Esophagus mucosa (tissue), 1 donor: ENCODE results near the gene ERCC8. TPM values are rescaled to one million over a fixed set of nuclear protein-coding genes. Genes with fewer than 3 reads are reported as not detected.
"Not testable (repeated sequence)": the region's sequence is repeated elsewhere in the genome, so short reads cannot be mapped to it uniquely, and the experiment has no call there.

Experiments used
- ATAC-seq: fragments of 200-7000 bp; cut with Tn5 transposase; one replicate; pipeline ENCODE4 v1.9.1; 2020
- total RNA-seq: library from RNA; stranded (reverse); gene quantifications from one replicate; pipeline ENCODE4 v1.2.4, GENCODE V29; 2023
- donor health status: DM: yes; HTN: yes; CAD: no.

Gene ERCC8, protein sequence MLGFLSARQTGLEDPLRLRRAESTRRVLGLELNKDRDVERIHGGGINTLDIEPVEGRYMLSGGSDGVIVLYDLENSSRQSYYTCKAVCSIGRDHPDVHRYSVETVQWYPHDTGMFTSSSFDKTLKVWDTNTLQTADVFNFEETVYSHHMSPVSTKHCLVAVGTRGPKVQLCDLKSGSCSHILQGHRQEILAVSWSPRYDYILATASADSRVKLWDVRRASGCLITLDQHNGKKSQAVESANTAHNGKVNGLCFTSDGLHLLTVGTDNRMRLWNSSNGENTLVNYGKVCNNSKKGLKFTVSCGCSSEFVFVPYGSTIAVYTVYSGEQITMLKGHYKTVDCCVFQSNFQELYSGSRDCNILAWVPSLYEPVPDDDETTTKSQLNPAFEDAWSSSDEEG
- total RNA-seq, result 8.5 TPM

DNA sequence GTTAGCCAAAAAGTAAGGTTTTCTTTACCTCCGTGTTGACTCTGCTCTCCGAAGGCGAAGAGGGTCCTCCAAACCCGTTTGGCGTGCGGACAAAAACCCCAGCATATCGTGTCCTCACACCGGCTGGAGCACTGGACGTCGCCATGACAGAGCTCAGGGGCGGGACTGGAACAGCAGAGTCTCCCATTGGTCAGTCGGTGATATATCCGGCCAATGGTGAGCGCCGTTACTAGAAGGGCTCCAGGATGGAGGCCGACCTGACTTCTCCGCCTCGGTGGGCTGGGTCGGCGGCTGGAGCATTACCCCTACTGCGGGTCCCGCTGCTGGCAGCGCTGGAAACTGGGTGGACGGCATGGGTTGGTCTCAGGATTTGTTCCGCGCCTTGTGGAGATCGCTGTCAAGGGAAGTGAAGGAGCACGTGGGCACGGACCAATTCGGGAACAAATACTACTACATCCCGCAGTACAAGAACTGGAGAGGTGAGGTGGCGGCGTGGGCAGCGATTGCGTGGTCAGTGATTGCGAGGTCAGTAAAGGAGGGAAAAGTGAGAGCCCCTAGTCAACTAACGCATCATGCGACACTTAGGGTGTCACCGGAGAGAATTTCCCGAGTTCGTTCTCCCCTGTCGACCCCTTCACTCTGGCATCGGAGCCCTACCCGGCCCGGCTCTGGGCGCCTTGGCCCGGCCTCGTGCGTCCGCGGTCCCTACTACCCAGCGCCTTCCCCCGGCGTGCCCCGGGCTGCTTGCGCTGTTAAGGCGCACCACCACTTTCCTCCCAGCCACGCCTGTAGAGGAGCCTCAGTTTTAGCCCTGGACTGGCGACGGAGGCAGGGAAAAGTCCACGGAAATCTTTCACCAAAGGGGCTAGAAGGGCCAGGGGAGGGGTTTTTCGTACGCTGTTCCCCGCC, at the start of gene ERCC8, which contains the start of gene NDUFAF2:
ERCC8 (minus strand) TSS at position 167 of the 909 bp plus-strand sequence; CDS start at position 105, 62 bp downstream.
NDUFAF2 (plus strand) TSS at position 302 of the 909 bp plus-strand sequence; CDS start at position 353, 51 bp downstream.
- ATAC-seq, result peak; percentile 99

DNA sequence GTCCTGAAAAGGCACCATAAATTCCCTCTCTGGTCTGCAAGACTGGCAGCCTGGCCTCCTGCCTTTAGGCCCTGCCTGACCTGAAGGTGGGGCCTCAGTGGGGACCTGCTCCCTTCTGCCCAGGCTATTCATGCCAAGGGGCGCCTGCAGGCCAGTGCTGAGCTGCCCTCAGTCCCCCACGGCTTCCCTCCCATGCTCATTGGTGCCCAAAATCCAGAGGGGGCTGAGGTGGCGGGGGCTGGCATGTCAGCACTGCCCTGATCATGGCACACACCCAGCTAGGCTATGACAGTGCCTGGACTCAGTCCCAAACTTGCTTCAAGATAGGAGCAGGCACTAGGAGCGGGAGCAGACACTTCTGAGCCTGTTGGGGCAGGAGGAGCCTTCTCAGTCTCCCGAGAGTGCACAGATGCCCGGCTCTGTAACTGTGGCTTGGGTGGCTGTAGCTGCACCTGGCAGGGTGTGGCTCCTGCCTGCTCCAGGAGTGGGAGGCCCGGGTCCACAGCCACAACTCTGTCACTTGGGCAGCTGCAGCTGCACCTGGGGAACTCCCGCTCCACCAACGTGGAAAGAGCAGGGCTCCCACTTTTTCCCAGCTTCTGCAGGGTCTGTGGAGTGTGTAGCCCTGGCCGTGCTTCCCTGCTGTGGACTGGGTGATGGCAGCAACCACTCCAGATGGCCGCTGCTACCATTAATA, 49.2 kb upstream of the ERCC8 start:
- ATAC-seq, result no peak

DNA sequence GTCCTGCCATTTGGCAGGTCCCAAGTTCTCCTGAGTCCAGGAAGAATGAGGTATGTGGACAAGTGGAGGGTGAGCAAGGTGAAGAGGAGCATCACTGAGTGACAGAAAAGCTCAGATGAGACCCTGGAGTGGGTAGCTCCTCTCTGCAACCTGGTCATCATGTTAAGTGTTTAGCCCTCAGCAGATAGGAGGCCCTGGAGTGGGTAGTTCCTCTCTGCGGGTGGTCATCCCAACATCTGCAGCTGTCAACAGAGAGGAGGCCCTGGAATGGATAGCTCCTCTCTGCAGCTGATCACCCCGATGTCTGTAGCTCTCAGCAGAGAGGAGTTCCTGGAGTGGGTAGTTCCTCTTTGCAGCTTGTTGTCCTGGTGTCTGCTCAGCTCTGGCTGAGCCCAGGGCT, 48.6 kb upstream of the ERCC8 start:
- ATAC-seq, result no peak

DNA sequence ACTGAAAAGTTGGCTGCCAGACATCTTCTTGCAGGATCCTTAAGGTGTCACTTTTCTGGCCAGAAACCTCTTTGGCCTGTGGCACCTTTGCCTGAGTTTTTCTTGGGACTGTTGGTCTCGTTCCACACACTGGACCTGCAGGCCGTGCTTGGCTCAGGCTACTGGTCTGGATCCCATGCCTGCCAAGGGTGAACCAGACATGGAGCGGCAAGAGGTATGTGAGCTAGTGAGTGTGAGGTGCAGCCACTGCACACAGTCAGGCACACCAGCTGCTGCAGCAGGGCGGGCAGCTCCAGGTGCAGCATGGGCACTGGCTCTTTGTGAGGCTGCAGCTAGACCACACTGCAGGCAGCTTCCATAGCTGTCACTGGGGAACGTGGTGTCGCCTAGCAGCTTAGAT, 48.0 kb upstream of the ERCC8 start:
- ATAC-seq, result no peak

DNA sequence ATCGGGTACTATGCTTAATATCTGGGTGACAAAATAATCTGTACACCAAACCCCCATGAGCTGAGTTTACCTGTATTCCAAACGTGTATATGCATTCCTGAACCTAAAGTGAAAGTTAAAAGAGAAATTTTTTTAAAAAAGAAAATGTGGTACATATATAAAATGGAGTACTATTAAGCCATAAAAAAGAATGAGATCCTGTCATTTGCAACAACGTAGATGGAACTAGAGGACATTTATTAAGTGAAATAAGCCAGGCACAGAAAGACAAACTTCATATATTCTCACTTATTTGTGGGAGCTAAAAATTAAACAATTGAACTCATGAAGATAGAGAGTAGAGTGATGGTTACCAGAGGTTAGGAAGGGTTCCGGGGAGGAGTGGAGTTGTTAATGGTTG, 44.9 kb upstream of the ERCC8 start:
- no peak for ATAC-seq

DNA sequence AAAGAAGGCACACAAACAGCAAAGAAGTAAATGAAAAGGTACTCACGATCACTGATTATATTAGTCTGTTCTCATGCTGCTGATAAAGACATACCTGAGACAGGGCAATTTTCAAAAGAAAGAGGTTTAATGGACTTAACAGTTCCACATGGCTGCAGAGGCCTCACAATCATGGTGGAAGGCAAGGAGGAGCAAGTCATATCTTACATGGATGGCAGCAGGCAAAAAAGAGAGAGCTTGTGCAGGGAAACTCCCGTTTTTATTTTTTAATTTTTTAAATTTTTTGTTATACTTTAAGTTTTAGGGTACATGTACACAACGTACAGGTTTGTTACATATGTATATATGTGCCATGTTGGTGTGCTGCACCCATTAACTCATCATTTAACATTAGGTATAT, 37.3 kb upstream of the ERCC8 start:
- not testable (repeated sequence) for ATAC-seq

DNA sequence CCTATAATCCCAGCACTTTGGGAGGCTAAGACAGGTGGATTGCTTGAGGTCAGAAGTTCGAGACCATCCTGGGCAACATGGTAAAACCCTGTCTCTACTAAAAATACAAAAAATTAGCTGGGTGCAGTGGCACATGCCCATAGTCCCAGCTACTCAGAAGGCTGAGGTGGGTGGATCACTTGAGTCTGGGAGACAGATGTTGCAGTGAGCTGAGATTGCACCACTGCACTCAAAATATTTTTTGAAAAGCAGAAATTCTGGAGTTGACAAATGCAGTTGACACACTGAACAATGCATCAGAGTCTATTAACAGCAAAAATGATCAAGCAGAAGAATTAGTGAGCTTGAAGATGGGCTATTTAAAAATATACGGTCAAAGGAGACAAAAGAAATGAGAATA, 35.6 kb upstream of the ERCC8 start:
- no peak for ATAC-seq

DNA sequence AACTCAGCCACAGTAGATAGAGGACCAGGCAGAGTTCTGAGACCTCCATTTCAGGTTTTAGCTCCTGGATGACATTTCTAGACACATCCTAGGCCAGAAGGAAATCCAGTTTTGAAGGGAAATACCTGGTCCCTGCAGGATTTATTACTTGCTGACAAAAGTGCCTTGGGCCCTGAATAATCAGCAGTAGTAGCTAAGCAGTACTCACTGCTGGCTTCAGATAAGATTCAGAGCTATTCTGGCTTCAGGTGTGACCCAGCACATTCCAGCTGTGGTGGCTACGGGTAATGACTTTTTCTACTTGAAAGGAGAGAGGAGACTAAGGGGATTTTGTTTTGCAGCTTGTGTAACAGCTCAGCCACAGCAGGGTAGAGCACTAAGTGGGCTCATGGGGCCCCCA, 34.1 kb upstream of the ERCC8 start:
- no peak for ATAC-seq

DNA sequence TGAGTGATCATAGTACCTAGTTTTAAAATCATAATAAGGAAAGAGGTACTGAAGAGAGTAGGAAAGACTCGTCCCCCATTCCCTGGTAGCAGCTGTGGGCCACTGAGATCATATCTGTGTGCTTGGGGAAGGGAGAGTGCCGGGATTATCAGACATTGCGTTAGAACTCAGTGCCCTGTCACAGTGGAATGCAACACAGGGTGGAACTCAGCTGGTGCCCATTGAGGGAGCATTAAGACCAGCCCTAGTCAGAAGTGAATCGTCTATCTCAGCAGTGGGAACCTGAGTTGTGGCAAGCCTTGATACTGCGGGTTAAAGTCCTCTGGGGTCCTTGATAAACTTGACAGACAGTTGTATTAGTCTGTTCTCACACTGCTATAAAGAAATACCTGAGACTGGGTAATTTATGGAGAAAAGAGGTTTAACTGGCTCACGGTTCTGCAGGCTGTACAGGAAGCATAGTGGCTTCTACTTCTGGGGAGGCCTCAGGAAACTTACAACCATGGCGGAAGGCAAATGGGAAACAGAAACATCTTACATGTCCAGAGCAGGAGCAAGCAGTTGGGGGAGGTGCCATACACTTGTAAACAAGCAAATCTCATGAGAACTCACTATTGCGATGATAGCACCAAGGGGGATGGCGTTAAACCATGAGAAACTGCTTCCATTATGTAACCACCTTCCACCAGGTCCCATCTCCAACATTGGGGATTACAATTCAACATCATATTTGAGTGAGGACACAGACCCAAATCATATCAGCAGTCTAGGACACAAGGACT, 33.3 kb upstream of the ERCC8 start:
- ATAC-seq, result no peak

DNA sequence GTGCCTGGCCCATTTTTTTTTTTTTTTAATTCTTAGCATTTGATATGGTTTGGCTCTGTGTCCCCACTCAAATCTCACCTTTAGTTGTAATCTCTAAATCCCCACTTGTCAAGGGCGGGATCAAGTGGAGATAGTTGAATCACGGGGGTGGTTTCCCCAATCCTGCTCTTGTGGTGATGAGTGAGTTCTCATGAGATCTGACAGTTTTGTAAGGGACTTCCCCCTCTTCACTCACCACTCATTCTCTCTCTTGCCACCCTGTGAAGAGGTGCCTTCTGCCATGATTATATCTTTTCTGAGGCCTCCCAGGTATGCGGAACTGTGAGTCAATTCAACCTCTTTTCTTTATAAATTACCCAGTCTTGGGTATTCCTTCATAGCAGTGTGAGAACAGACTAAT, 27.4 kb upstream of the ERCC8 start:
- no peak for ATAC-seq

DNA sequence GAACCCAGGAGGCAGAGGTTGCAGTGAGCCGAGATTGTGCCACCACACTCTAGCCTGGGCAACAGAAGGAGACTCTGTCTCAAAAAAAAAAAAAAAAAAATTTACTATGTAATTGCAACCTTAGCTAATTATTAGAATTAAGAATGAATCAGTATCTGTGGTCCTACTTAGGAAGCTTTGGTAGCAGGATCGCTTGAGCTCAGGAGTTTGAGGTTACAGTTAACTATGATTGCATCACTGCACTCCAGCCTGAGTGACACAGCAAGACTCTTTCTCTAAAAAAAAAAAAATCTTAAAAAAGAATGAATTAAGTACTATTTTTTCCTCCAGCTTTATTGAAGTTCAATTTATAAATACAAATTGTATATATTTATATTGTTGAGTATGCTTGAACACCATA, 16.8 kb upstream of the ERCC8 start:
- ATAC-seq, result no peak

DNA sequence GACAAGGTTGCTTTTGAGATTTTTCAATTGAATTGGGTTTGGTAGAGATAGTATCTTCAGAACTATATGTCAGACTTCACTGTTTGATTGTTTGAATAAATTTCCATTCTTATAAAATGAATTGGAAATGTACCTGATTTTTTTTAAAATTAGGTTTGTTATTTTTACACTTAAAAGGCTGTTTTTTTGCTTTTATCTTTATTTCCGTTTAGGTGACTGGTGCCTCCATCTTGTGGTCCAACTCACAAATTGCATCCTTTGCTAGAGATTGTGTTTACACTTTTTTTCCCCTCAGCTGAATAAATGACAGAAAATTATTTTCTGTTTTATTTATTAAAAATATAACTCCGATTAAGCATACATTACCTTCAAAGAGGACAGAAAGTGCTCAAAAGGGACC, 15.7 kb upstream of the ERCC8 start:
- no peak for ATAC-seq

DNA sequence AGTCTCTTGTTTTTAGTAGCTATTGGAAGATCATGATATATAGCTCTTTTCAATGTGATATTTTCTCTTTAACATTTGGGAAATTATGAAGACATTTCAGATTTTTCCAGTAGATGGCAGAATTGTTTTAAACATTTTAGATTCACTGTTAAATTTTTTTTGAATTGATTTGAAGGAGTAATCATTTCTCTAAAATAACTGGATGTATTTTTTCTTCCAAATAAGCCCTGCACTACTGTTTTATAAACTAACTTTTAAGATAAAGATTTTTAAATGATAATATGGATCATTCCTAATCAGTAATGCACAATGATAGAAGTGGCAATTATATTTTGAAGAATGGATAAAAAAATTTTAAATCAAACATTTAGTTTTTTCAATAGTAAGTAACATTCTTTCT, 14.3 kb upstream of the ERCC8 start:
- no peak for ATAC-seq

DNA sequence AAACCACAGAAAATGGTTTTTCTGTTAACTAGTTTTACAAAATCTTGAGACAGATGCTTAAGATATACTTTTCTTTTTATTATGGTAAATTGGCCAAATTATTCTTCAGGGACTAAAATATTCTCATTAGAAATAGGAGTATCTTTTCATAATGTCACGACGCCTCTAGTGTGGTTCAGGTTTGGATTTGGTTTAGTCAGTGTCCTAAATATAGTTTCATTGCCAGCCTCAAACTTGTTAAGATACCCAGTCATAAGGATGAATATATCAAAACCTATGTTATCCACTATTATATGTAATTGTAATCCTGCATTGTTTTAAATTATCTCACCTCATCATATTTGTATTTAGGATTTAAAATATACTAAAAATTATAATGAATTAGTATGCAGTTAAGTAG, 13.8 kb upstream of the ERCC8 start:
- ATAC-seq, result no peak

DNA sequence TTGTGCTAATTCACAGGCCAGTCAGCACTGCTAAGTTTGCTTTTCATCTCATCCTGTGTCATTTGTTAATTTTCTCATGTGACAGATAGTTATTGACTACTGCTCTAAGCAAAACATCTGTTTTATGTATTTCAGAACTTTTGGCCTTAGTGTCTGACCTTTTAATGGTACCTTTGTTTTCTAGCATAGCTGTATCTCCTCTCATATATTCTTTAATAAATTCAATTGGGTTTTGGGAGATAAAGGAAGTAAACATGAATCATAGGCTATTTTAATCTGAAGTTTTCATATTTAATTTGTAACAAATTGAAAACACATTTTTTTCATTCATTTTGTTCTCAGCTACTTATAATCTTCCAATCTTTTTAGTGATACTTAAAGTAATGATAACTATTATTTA, 13.2 kb upstream of the ERCC8 start:
- ATAC-seq, result no peak

DNA sequence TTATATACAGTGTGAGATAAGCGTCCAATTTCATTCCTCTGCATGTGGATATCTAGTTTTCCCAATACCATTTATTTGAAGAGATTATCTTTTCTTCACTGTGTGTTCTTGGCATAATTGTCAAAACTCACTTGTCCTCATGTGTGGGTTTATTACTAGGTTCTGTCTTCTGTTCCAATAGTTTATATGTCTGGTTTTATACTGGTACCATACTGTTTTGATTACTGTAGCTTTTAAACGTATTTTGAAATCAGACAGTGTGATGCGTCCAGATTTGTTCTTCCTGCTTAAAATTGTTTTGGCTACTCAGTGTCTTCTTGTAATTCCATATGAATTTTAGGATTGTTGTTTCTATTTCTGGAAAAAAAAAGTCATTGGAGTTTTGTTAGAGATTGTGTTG, 10.4 kb upstream of the ERCC8 start:
- no peak for ATAC-seq

DNA sequence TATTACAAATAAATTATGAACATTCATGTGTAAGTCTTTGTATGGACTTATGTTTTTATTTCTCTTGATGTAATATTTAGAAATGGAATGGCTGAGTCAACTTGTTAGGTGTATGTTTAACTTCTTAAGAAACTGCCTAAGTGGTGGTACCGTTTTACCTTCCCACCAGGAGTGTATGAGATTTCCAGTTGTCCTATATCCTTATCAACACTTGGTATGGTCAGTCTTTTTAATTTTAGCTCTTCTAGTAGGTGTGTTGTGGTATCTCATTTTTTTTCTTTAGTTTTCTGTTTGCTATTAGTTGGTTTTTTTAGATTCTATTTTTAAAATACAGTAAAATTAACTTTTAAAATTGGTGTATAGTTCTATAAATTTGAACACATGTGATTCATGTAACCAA, 3.9 kb upstream of the ERCC8 start:
- ATAC-seq, result no peak

DNA sequence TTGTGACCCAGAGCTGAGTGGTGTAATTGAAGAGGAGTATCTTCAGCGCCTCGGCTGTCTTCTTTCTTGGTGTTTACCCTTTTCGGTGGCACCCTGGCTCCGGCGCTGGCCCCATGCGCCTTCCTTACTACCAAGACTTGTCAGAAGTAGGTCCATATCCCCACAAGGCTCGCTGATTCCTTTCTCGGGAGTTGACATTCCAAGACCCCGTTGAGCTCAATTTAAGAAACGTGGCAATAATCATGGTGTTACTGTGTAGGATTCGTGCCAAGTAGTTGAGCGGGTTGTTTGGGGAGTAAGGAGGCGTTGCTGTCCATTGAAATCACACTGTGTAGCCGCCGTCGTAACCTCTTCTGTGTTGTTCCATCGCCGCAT, 930 bp upstream of the ERCC8 start:
- ATAC-seq, result peak; percentile 39

DNA sequence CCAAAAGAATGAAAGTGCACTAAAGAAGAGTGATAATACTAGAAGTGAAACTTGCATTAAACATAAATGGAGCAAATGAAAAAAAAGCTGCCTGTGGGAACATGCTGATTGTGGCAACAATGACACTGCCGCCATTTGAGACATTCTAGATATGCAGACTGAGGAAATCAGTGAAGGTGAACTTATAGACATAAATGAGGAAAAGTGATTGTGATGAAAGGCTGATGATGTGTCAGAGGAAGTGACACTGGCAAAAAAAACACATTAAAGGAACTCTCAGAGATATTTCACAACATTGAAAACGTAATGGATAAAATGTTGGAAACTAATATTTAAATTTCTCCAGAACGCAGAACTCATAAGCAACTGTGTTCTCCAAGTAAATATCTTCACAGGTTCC, 1.2 kb downstream of the ERCC8 start:
- ATAC-seq, result no peak

DNA sequence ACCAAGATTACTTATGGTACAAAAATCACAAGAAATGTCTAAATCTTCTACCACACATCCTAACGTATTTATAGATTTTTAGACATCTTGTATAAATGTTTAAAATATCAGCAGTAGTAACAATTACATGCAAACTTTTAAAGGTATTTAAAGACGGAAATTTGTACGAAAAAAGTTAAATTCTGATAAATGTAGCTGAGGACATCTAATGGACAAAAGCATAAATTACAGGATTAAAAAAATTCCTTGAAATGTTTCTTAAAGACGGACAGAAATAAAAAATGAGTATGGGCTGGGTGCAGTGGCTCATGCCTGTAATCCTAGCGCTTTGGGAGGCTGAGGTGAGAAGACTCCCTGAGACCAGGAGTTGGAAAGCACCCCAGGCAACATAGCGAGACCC, 15.8 kb downstream of the ERCC8 start:
- no peak for ATAC-seq

DNA sequence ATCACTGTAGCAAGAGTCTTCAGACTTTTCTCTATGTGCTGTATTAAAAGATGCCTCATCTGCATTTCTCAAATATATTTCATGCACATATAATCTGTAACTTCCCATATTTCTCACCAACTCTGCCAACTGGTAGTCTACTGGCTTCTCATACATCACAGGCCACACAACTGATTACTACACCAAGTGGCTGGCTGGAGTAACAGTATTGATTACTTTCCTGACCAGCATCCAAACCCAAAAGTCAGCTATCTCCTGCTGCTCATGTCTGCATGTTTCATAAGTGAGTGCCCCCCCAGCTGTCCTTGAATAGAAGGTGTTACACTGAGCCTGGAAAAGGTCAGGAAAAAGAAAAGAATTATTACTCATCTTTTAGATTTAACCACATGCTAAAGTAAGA, 17.4 kb downstream of the ERCC8 start:
- no peak for ATAC-seq

DNA sequence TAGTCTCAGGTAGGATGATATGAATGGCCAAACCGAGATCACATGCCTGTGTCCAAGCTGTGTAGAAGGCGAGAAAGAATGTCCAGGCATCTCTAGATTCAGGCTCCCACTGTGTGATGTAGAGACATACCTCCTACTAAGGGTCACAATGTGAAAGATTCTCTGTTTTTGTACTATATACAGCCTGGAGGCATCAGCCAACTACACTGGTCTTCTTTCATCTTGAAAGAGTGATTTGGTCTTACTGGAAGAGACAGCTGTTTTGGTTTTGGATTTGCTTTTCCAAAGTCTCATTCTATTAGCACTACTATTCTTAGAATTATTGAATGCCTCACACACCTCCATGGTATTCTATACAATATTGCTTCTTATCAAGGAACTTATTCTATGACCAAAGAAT, 26.4 kb downstream of the ERCC8 start:
- ATAC-seq, result no peak
